Activated CD4-positive, alpha-beta T cell treated with anti-CD3 and anti-CD28 coated beads, Interleukin-2, Interleukin-6, amounts not matched to agents 100 ng/mL and 50 ng/mL, durations not matched to agents 16 hours and 8 hours (primary cell): ENCODE data around the gene ISCA2.
"Not testable (repeated sequence)": the region's sequence is repeated elsewhere in the genome, so short reads cannot be mapped to it uniquely, and the experiment has no call there.

ENCODE experiments used
- DNase-seq: peaks from one replicate; pipeline ENCODE4 v3.0.0-alpha.2; 2020

The ISCA2 gene

DNA sequence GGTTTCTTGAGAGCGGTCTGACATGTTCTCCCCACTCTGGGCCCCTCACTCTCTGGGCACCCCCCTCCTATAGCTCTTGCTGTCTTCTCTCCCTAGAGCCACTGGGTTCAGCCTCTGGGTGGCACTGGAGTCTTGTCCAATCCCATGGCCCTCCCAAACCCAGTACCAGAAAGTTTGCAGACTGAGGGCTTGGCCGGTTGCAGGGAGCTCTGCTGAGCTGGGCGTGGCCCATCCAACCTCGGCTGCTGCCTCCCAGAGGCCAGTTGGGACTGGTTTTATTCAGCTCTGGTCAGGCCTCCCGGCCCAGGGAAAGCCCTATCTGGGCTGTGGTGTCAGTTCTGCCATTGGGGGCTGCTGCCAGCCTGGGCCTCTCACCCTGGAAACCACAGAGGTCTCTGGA is 37.9 kb downstream of the ISCA2 start:
- no peak for DNase-seq

DNA sequence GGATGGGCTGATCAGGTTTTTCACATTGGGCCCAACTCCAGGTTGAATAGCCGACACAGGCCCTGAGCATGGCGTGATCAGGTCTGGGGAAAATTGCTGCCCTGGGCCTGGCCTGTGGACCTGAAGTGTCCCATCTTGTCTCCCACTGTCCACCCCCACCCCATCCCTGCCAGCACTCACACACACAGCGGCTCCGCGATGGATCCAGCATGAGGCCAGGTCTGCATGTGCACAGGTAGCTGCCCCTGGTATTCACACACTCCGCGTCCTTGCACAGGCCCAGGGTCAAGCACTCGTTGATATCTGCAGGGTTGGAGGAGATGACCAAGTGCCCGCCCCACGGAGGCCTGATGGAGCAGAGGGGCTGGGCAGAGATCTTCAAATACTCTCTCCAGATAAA is 38.7 kb downstream of the ISCA2 start:
- DNase-seq, result no peak

DNA sequence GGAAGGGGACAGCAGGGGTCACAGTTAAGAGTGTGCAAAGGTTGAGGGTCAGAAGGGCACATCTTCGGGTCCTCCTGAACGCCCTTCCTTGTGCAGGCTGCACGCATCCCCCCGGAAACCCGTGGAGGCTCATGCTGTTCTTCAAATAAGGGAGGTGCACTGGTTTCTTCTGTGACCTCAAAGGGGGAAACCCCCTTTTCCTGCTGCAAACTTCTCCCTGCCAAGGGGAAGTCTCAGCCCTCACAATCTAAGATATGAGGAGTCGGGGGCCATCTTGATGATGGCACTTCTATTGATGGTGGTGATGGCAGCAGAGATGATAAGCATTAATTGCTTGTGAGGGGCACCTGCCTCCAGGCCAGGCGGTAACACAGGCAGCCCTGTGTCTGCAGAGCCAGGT is 40.0 kb downstream of the ISCA2 start:
- DNase-seq, result no peak

DNA sequence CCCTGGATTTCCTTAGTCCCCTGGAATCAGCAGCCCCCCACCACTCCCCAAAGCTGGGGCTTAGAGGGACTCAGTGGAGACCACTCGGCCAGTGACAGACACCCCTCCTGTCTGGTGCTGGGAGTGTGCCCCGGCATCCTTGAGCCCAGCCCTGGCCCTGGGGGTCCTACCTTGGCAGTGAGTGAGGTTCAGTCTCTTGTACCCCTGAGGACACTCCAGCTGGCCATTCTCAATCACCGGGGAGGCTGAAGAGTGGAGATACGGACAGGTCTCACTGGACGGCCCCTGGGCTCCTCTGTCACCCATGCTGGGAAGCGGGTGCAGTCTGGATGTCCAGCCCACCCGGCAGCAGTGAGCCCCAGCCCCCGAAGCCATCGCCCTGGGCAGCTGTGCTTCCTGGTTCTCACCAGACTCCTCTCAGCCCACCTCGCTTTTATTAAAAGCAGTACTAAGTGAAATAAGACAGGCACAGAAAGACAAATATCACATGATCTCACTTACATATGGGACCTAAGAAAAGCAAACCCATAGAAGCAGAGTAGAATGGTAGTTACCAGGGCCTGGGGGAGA is 42.3 kb downstream of the ISCA2 start:
- DNase-seq, result no peak

DNA sequence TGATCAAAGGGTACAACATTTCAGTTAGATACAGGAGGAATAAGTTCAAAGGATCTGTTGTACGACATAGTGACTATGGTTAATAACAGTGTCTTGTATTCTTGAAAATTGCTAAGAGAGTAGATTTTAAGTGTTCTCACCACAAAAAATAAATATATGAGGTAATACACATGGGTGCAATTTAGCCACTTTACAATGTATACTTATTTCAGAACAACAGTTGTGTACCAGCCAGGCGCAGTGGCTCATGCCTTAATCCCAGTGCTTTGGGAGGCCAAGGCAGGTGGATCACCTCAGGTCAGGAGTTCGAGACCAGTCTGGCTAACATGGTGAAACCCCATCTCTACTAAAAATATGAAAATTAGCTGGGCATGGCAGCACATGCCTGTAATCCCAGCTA is 42.8 kb downstream of the ISCA2 start:
- not testable (repeated sequence) for DNase-seq

DNA sequence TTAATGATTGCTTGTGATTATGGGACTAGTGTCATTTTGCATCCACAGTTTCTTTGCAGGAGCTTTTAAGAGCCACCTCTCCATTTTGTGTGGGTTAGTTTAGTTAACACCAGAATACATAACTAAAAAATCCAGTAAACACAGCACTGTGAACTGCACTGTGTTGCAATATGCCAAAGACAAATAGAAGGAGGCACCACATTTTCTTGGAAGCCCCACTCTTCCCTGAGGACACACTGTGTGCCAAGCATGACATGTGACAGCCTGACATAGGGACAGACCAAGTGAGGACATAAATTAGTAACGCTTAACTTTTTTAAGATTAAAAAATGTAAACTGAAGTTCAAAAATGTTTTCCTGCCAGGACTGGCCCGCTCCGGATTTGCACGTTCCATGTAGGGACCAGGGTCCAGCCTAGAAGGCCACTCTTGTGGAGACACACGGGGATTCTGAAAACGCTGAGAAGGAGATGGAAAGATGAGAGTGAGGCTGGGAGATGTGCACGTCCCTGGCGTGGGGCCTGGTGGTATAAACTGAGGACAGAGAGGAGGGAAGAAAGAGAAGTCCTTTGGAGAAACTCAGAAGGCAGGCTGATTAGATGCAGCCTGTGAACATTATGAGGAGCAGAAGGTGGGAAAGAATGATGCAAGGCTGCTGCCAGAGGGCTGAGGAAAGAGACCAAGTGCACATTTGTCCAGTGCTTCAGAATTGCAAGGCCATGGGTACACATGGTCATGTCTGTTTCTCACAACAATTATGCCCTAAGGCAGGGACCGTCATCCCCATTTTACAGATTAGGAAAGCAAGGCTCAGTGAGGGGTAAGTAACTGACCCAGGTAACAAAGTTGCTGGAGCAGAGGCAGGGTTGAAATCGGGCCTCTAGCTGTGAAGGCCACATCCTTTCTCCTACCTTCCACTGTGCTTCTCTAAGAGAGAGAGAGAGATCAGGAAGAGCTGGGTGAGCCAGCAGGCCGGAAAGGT is 45.1 kb downstream of the ISCA2 start:
- no peak for DNase-seq

DNA sequence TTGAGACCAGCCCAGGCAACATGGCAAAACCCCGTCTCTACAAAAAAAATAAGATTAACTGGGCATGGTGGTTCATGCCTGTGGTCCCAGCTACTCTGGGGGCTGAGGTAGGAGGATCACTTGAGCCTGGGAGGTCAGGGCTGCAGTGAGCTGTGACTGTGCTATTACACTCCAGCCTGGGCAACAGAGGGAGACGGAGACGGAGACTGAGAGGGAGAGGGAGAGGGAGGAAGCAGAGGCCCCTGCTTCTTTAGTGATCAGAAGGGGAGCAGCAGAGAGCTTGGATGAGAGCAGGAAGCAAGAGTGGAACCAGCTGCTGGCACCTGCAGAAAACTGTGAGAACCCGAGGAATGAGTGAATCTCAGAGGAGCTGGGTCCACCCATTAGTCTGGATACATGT is 45.9 kb downstream of the ISCA2 start:
- DNase-seq, result no peak

DNA sequence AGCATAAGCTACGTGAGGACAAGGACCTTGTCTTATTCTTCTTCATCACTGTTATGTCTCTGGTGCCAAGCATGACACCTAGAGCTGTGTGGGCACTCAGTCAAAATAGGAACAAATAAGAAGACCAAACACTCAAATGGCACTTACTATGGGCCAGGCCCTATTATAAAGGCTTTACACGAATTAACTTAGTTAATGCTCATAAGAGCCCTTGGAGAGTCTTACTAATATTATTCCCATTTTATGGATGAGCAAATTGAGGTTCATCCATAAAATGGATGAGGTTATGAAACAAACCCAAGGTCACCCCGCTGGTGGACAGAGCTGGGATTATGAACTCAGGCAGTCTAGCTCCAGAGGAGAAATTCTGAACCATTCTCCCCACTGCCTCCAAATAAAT is 47.7 kb downstream of the ISCA2 start:
- DNase-seq, result no peak

DNA sequence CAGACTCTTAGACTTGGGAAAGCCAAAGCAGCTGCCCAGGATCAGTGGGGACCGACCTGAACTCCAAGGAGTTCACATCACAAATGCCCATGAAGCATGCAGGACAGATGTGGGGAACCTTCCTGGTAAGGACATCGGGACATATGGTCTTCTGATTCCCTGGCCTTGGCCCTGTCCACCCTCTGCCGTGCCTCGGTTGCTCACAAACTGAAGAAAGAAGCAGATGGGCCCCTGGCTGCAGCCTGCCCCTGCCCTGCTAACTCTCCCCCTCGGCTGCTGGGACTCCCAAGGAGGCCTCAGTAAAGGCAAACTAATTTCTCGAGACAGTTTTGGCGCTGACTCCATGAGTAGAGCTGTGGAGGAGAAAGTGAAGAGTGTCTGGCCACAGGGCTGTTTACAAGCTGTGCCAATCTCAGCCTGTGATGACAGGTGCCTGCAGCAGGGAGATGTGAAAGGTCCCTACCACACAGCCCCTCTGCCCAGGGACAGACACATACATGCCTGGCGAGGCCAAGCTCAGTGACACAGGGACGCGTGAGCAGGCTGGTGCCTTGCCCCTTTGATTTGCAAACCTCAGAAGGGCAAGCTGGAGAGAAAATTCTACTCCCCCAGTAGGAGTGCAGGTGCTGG is 48.6 kb downstream of the ISCA2 start:
- no peak for DNase-seq

DNA sequence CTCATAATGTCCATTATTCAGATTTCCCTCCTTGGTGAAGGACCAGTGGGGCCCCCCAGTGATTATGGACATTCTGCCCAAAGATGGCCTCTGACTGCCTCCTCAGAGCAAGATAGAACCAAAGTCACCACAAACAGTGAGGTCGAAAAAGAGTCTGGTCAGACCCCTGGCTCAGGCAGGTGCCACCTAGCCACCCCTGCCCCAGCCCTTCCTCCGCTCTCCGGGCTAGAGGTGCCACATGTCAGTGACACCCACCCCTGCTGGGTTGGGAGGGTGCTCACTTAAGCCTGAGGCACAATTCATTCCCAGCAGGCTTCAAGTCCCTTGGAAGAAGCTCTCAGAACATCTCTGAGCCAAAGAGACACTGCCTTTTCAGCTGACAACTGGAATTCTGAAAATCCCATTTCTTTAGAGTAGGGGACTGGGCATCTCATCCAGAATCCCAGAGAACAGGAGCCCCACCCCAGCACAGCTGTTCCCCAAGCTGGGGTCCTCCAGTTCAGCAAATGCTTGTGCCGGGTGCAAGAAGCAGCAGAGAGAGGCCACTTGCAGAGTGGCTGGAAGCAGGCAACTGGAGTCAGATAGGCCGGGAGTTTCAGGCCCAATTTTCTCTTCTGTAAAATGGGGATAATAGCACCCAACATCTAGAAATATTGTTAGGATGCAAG is 50.3 kb downstream of the ISCA2 start:
- DNase-seq, result no peak

DNA sequence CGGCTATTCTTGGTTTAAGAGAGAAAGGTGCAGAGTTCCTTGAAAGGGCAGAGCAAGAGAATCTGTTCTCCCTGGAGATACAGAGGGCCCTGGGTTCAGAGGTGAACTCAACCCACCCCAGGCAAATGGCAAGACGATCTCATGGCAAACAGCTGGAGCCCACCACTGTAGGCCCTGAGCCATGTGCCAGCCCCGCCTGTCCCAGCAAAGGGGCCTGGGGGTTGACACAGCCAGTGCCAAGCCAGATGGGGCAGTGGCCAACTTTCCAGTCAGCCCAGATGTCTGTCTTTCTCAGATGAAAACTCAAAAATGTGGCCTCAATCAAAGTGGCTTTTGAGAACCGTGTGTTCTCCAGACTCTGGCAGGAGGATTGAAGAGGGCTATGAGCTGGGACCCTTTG is 51.8 kb downstream of the ISCA2 start:
- no peak for DNase-seq

DNA sequence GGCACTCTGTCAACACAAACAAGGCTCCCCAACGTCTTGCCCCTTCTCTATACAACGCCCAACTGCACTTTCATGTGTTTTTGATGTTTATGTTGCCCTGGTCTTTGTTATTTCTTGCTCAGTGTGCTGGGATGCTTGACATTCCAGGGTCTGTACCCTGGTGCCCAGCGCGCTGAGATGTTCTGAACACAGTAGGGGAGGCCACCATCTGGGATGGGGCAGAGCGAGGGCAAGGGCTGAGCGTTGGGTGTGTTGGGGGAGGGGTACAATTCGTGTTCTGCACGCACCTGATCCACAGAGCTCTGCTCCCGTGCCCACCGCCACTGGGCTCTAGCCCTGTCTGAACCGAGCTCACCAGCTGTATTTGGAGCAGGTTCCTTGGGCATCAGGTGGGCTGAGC is 52.9 kb downstream of the ISCA2 start:
- DNase-seq, result no peak
